GM12801 (cell line): ENCODE measurements around the gene PNPLA8.

Source experiments
- TF ChIP-seq, protein P1 (sequence below): IDR thresholded peaks from one replicate; pipeline ENCODE4 v1.5.1; 2011; ENCODE audit warnings: control low read depth; ENCODE audit not compliant: insufficient read length; ENCODE audit errors: extremely low read depth

PNPLA8 gene

DNA sequence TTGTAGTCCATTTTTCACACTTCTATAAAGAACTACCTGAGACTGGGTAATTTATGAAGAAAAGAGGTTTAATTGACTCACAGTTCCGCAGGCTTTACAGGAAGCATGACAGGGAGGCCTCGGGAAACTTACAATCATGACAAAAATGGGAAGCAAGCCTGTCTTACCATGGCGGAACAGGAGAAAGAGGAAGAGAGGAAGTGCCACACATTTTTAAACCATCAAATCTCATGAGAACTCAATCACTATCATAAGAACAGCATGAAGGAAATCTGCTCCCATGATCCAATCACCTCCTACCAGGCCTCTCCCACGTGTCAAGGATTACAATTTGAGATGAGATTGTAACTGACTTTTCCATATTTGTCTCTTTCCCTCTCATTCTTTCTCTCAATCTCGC, 9.3 kb upstream of the PNPLA8 start:
- TF ChIP-seq, protein P1, sequence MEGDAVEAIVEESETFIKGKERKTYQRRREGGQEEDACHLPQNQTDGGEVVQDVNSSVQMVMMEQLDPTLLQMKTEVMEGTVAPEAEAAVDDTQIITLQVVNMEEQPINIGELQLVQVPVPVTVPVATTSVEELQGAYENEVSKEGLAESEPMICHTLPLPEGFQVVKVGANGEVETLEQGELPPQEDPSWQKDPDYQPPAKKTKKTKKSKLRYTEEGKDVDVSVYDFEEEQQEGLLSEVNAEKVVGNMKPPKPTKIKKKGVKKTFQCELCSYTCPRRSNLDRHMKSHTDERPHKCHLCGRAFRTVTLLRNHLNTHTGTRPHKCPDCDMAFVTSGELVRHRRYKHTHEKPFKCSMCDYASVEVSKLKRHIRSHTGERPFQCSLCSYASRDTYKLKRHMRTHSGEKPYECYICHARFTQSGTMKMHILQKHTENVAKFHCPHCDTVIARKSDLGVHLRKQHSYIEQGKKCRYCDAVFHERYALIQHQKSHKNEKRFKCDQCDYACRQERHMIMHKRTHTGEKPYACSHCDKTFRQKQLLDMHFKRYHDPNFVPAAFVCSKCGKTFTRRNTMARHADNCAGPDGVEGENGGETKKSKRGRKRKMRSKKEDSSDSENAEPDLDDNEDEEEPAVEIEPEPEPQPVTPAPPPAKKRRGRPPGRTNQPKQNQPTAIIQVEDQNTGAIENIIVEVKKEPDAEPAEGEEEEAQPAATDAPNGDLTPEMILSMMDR = no peak

DNA sequence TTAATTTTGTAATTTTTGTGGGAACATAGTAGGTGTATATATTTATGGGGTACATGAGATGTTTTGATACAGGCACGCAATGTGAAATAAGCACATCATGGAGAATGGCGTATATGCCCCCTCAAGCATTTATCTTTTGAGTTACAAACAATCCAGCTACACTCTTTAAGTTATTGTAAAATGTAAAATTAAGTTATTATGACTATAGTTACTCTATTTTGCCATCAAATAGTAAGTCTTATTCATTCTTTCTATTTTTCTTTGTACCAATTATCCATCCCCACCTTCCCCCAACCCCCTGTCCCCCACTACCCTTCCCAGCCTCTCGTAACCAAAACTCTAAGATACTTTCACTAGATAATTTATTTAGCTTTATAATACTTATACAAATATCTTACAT, 7.8 kb upstream of the PNPLA8 start:
- TF ChIP-seq, protein P1 = no peak

DNA sequence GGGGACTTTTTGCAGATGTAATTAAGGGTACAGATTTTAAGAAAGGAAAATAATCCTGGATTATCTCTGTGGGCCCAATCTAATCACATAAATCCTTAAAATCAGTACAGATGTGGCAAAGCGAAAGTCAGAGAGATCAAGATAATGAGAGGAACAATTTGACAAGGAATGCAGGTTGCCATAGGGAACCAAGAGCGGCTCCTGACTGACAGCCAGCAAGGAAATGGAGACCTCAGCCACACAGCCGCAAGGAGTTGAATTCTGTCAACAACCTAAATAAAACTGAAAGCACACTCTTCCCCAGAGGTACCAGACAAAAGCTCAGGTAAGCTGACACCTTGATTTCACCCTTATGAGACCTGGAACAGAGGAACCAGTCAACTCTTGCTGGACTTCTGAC, 3.4 kb upstream of the PNPLA8 start:
- TF ChIP-seq, protein P1 = no peak

DNA sequence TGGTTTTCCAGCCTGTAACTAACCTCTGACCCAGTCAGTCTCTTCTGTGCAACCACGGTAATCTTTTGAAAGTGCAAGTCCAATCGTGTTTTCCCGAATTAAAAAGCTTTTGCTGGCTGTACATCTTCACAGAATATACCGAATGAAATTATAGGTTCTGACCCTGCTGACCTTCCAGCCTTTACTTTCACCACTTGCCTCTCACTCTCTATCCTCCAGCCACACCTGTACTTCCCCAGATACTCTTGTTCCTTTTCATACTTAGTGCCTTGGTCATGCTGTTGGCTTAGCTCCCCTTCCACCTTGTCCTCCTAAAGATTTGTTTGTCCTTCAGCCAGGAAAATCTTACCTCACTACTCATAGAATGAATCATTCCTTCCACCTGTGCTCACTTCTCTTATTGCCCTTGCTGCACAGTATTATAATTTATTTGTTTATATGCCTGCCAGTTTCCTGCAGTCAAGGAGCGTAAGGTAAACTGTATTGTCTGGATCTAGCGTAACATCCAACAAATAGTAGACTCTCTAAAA, 2.3 kb upstream of the PNPLA8 start:
- TF ChIP-seq, protein P1 = no peak

DNA sequence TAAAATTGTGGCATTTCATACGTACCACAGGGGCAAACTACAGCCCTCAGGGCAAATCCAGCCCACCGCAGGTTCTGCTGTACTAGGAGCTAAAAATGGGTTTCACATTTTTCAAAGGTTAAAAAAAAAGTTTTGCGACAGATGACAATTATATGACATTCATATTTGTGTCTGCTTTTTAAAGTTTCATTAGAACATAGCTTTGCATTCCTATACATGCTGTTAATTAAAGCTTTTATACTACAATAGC, 758 bp upstream of the PNPLA8 start:
- TF ChIP-seq, protein P1 = no peak

DNA sequence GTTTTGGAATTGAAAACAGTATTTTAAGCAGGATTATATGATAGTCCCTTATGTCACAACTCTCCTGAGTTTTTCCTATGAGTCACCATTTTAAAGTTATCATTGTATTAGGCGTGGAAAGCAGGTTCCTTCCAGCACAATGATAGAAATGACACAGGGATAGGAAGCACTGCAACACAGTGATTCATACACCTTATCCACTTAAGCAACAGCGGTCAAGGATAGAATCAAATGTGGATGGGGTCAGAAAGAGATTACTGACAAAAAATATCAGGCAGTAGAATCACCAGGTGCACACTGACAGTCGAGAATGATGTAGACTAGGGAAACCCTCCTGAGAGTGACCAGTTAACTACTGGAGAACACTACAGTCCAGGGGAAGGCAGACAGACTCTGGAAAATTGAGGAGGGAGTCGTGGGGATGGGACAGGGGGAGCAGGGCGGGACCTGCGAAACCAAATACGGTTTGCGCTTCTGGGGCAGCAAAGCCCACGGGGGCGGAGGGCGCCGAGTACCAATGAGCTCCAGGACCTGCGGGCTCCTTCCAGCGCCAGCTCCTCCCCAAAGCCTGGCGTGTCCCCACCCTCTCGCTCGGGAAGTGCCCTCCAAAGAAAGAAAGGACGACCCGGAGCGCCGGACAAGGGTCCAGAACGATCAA, 479 bp downstream of the PNPLA8 start:
- TF ChIP-seq, protein P1 = no peak

DNA sequence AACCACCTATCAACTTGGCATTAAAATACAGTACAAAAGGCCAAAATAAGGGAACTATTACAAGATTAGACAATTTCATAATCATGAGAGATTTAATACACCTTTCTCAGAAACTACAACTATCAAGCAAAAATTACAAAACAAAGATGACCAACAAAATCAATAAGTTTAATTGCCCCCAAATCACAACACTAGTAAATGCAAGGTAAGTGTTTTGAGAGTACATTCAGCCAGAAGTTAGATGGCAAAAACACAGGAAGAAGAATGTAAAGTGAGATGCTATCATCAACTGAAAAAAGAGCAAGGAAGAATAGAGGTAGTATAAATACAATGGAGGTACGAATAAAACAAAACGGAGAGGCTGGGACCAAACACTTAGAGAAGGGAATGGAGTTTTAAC, 3.2 kb downstream of the PNPLA8 start:
- TF ChIP-seq, protein P1 = no peak
